Fibroblast of villous mesenchyme (primary cell): ENCODE data around the gene DNAJB9. TPM values are rescaled to one million over a fixed set of nuclear protein-coding genes. Genes with fewer than 3 reads are reported as not detected.
"Not testable (repeated sequence)": the region's sequence is repeated elsewhere in the genome, so short reads cannot be mapped to it uniquely, and the experiment has no call there.

ENCODE experiments used
- DNase-seq: peaks from one replicate; pipeline ENCODE4 v3.0.0-alpha.2; 2010; ENCODE audit warnings: low read depth
- H3K4me3 ChIP-seq: 2 replicates; pipeline ENCODE4 v1.5.1; 2011; ENCODE audit warnings: low read depth, mild to moderate bottlenecking, low read length
- CTCF ChIP-seq: IDR thresholded peaks from 2 replicates; pipeline ENCODE4 v1.5.1; 2012; ENCODE audit warnings: low read depth, mild to moderate bottlenecking, low read length; ENCODE audit not compliant: insufficient read depth
- total RNA-seq: library from RNA; depleted of rRNA; stranded (reverse); fragments of >200 nt; gene quantifications from 2 replicates; pipeline ENCODE4 v1.2.3, GENCODE V29; 2012

DNAJB9 gene
- total RNA-seq, 1 donor = 41.9 TPM

GRCh38 chr7:108529341-108529740, 40.3 kb upstream of the DNAJB9 start:
- no peak for DNase-seq
- TF ChIP-seq CTCF = no peak

GRCh38 chr7:108533712-108534111, 36.0 kb upstream of the DNAJB9 start:
- no peak overlapping the region for H3K4me3 ChIP-seq
- TF ChIP-seq CTCF = no peak
- no peak for DNase-seq

More at GRCh38 chr7:108529341-108529740, 40.3 kb upstream of the DNAJB9 start:
- no peak overlapping the region for H3K4me3 ChIP-seq

- DNase-seq = no peak
- no peak for TF ChIP-seq CTCF
- H3K4me3 ChIP-seq = no peak overlapping the region
Observed at GRCh38 chr7:108535257-108535656, 34.4 kb upstream of the DNAJB9 start.

GRCh38 chr7:108535744-108536143, 33.9 kb upstream of the DNAJB9 start:
- no peak for TF ChIP-seq CTCF
- H3K4me3 ChIP-seq = no peak overlapping the region
- DNase-seq = no peak

- no peak for DNase-seq
- no peak for TF ChIP-seq CTCF
- H3K4me3 ChIP-seq = no peak overlapping the region
Observed at GRCh38 chr7:108537229-108537628, 32.4 kb upstream of the DNAJB9 start.

DNA sequence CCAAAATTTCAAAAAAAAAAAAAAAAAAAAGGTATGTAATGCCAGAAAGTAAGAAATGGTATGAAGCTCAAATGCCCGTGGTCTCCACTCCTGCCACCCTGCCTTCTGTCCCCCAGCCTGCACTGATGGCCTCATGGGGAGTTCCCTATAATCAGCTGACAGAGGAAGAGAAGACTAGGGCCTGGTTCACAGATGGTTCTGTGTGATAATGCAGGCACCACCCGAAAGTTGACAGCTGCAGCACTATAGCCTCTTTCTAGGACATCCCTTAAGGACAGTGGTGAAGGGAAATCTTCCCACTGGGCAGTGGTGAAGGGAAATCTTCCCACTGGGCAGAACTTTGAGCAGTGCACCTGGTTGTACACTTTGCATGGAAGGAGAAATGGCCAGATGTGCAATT, 31.4 kb upstream of the DNAJB9 start:
- H3K4me3 ChIP-seq, DNase-seq: not testable (repeated sequence)

DNA sequence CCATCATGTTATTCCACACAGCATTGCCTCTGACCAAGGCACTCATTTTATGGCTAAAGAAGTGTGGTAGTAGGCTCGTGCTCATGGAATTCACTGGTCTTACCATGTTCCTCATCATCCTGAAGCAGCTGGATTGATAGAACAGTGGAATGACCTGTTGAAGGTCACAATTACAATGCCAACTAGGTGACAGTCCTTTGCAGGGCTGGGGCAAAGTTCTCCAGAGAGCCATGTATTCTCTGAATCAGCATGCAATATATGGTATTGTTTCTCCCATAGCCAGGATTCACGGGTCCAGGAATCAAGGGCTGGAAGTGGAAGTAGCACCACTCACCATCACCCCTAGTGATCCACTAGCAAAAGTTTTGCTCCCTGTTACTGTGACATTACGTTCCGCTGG, 31.0 kb upstream of the DNAJB9 start:
- not testable (repeated sequence) for H3K4me3 ChIP-seq, DNase-seq

GRCh38 chr7:108541478-108541877, 28.2 kb upstream of the DNAJB9 start:
- DNase-seq = no peak
- no peak for TF ChIP-seq CTCF
- no peak overlapping the region for H3K4me3 ChIP-seq

- not testable (repeated sequence) for DNase-seq
Observed at GRCh38 chr7:108548141-108548896, 21.4 kb upstream of the DNAJB9 start.

GRCh38 chr7:108556665-108557064, 13.0 kb upstream of the DNAJB9 start:
- not testable (repeated sequence) for H3K4me3 ChIP-seq, DNase-seq

More at GRCh38 chr7:108548141-108548896, 21.4 kb upstream of the DNAJB9 start:
- not testable (repeated sequence) for H3K4me3 ChIP-seq
